HepG2 (cell line): Measurements from ENCODE around the gene TAF1A.
A peak's percentile ranks its signal among the peaks of the same experiment; 100 is the strongest.

Source experiments
- FOSL2 ChIP-seq: sonication (generic); formaldehyde crosslinking; IDR thresholded peaks from 2 replicates; pipeline ENCODE4 v1.4.0; 2020; ENCODE audit warnings: missing genetic modification reagents
- MAFK ChIP-seq, 2 experiments: IDR thresholded peaks in 1 of 2; conservative IDR thresholded peaks in 1 of 2; 2 replicates each; pipeline ENCODE4 v1.6.1; 2011; ENCODE audit warnings: improper control_type of control experiment in 2 of 2, low read length in 2 of 2
- MYC ChIP-seq: sonication (generic); formaldehyde crosslinking; IDR thresholded peaks from 2 replicates; pipeline ENCODE4 v1.9.0; 2021; ENCODE audit warnings: missing genetic modification reagents, borderline replicate concordance
- POLR2A ChIP-seq, 2 experiments: IDR thresholded peaks; 2 replicates each; pipeline ENCODE4 v1.6.1; 2011; ENCODE audit warnings: low read depth in 2 of 2, low read length in 2 of 2, mild to moderate bottlenecking in 1 of 2, moderate library complexity in 1 of 2; ENCODE audit not compliant: insufficient read depth in 1 of 2
- SIN3A ChIP-seq: IDR thresholded peaks from 2 replicates; pipeline ENCODE4 v1.6.1; 2011; ENCODE audit warnings: low read depth, mild to moderate bottlenecking, control low read depth, low read length, borderline replicate concordance
- ZNF296 ChIP-seq: sonication (generic); formaldehyde crosslinking; conservative IDR thresholded peaks from 2 replicates; pipeline ENCODE4 v1.5.0; 2020; ENCODE audit warnings: mild to moderate bottlenecking, missing genetic modification reagents
- ZNF317 ChIP-seq: sonication (generic); formaldehyde crosslinking; IDR thresholded peaks from 2 replicates; pipeline ENCODE4 v1.5.0; 2020; ENCODE audit warnings: mild to moderate bottlenecking, missing genetic modification reagents
- TF ChIP-seq, protein P1 (sequence below): conservative IDR thresholded peaks from 2 replicates; pipeline ENCODE4 v1.6.1; 2018; ENCODE audit warnings: missing genetic modification reagents
- TF ChIP-seq, protein P2 (sequence below): sonication (generic); formaldehyde crosslinking; IDR thresholded peaks from 2 replicates; pipeline ENCODE4 v1.5.1; 2020; ENCODE audit warnings: mild to moderate bottlenecking, missing genetic modification reagents
- TF ChIP-seq, protein P3 (sequence below): sonication (generic); formaldehyde crosslinking; IDR thresholded peaks from 2 replicates; pipeline ENCODE4 v1.8.1; 2023; ENCODE audit warnings: mild to moderate bottlenecking, inconsistent platforms, moderate library complexity, missing genetic modification reagents, borderline replicate concordance
- TF ChIP-seq, protein P4 (sequence below): sonication (generic); formaldehyde crosslinking; IDR thresholded peaks from 2 replicates; pipeline ENCODE4 v1.4.0; 2020; ENCODE audit warnings: low read depth, mild to moderate bottlenecking, missing genetic modification reagents
- TF ChIP-seq, protein P5 (sequence below): sonication (generic); formaldehyde crosslinking; IDR thresholded peaks from 2 replicates; pipeline ENCODE4 v1.5.0; 2020; ENCODE audit warnings: mild to moderate bottlenecking, missing genetic modification reagents, moderate library complexity

DNA sequence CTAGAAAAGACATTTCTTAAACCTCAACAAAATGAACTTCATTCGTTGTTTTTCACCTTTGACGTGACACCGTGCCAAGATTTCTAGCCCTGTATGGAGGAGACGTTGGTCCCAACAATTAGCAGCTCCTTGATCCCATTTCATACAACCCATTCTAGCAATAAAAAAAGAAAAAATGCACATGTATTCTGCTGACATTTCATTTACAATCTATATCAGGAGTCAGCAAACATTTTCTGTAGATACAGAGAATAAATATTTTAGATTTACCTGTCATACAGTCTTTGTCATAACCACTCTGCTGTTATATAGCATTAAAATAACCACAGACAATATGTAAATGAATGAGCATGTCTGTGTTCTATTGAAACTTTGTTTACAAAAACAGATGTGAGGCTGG is 7.0 kb upstream of the TAF1A start:
- TF ChIP-seq, protein P1, sequence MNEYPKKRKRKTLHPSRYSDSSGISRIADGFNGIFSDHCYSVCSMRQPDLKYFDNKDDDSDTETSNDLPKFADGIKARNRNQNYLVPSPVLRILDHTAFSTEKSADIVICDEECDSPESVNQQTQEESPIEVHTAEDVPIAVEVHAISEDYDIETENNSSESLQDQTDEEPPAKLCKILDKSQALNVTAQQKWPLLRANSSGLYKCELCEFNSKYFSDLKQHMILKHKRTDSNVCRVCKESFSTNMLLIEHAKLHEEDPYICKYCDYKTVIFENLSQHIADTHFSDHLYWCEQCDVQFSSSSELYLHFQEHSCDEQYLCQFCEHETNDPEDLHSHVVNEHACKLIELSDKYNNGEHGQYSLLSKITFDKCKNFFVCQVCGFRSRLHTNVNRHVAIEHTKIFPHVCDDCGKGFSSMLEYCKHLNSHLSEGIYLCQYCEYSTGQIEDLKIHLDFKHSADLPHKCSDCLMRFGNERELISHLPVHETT (CRISPR knock-in tag) = no peak
- TF ChIP-seq, protein P2, sequence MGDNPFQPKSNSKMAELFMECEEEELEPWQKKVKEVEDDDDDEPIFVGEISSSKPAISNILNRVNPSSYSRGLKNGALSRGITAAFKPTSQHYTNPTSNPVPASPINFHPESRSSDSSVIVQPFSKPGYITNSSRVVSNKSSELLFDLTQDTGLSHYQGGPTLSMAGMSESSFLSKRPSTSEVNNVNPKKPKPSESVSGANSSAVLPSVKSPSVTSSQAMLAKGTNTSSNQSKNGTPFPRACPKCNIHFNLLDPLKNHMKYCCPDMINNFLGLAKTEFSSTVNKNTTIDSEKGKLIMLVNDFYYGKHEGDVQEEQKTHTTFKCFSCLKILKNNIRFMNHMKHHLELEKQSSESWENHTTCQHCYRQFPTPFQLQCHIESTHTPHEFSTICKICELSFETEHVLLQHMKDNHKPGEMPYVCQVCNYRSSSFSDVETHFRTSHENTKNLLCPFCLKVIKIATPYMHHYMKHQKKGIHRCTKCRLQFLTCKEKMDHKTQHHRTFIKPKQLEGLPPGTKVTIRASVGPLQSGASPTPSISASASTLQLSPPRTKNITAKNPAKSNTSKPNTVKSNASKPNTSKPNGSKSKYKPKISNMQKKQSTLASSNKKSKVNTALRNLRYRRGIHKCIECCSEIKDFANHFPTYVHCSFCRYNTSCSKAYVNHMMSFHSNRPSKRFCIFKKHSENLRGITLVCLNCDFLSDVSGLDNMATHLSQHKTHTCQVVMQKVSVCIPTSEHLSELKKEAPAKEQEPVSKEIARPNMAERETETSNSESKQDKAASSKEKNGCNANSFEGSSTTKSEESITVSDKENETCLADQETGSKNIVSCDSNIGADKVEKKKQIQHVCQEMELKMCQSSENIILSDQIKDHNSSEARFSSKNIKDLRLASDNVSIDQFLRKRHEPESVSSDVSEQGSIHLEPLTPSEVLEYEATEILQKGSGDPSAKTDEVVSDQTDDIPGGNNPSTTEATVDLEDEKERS (CRISPR knock-in tag) = no peak
- TF ChIP-seq ZNF296 (no peak), POLR2A (IDR thresholded peaks at IDR 0.05; ENCODE audit: insufficient read depth in 1 of 2, low read depth in 2 of 2, low read length in 2 of 2) (no peak), MYC (CRISPR knock-in tag) (no peak), SIN3A (no peak), ZNF317 (CRISPR knock-in tag) (no peak), MAFK (conservative IDR thresholded peaks at IDR 0.05 in 1 of 2, IDR thresholded peaks at IDR 0.05 in 1 of 2; ENCODE audit: low read length in 2 of 2) (peak in 1 of 2 experiments; percentile 62; a peak in 2 of 4 replicates), FOSL2 (no peak)
- TF ChIP-seq, protein P3, sequence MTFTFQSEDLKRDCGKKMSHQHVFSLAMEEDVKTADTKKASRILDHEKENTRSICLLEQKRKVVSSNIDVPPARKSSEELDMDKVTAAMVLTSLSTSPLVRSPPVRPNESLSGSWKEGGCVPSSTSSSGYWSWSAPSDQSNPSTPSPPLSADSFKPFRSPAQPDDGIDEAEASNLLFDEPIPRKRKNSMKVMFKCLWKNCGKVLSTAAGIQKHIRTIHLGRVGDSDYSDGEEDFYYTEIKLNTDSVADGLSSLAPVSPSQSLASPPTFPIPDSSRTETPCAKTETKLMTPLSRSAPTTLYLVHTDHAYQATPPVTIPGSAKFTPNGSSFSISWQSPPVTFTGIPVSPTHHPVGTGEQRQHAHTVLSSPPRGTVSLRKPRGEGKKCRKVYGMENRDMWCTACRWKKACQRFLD = no peak
- TF ChIP-seq, protein P4, sequence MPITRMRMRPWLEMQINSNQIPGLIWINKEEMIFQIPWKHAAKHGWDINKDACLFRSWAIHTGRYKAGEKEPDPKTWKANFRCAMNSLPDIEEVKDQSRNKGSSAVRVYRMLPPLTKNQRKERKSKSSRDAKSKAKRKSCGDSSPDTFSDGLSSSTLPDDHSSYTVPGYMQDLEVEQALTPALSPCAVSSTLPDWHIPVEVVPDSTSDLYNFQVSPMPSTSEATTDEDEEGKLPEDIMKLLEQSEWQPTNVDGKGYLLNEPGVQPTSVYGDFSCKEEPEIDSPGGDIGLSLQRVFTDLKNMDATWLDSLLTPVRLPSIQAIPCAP = no peak
- TF ChIP-seq, protein P5, sequence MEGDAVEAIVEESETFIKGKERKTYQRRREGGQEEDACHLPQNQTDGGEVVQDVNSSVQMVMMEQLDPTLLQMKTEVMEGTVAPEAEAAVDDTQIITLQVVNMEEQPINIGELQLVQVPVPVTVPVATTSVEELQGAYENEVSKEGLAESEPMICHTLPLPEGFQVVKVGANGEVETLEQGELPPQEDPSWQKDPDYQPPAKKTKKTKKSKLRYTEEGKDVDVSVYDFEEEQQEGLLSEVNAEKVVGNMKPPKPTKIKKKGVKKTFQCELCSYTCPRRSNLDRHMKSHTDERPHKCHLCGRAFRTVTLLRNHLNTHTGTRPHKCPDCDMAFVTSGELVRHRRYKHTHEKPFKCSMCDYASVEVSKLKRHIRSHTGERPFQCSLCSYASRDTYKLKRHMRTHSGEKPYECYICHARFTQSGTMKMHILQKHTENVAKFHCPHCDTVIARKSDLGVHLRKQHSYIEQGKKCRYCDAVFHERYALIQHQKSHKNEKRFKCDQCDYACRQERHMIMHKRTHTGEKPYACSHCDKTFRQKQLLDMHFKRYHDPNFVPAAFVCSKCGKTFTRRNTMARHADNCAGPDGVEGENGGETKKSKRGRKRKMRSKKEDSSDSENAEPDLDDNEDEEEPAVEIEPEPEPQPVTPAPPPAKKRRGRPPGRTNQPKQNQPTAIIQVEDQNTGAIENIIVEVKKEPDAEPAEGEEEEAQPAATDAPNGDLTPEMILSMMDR (CRISPR knock-in tag) = no peak
